HG02943 (cell line): Measurements from ENCODE around the gene C1QL4.

Experiments used
- ATAC-seq: cut with Tn5 transposase; IDR thresholded peaks from one replicate; pipeline ENCODE4 v1.9.1; 2021; ENCODE audit warnings: mild to moderate bottlenecking, low read depth, moderate library complexity; ENCODE audit not compliant: unreplicated experiment

The C1QL4 gene

DNA sequence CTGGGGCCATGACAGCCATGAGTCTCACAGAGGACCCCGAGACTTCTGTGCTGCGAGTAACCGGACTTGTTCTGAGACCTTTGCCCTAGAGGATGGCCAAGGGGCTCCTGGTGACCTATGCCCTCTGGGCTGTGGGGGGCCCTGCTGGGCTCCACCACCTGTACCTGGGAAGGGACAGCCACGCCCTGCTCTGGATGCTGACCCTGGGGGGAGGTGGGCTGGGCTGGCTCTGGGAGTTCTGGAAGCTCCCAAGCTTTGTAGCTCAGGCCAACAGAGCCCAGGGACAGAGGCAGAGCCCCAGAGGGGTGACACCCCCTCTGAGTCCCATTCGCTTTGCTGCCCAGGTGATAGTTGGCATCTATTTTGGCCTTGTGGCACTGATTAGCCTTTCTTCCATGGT is 11.8 kb upstream of the C1QL4 start:
- no peak for ATAC-seq

DNA sequence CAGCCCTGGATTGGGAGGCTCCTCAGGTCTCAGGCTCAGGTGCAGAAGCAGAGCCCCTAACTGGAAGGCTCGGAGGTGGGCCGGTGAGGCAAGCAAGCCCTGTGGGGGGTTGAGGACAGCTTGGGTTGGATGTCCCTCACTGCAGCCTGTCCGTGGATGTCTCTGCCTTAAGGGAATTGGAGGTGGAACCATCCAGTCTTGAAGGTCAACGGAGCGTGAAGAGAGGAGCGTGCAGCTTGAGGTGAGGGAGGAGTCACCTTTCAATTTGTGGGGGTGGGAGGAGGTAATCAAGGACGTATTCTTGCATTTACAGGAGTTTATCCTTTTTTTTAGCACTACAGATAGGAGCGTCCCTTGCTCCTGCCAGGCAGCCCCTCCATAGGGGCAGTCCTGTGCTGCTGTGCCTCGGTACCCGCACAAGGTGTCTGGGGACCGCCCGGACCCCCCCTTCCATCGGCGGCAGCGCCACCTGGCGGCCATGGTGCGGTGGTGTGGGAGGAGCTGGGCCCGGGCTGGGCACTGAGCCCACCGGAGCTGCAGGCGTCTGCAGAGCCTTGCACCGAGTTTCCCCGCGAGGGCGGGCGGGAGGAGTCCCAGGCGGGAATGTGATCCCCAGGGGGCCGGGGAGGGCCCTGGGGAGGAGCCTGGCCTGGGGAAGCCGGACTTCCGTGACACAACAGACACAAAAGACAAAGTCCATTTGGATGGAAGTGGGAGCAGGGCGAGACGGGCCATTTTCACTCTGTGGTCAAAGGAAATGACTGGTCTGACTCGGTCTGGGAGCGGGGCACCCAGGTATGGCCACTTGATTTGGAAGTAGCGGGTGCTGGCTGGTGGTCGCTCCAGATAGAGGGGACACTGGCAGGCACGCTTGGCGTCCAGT is 10.6 kb upstream of the C1QL4 start:
- ATAC-seq: no peak

DNA sequence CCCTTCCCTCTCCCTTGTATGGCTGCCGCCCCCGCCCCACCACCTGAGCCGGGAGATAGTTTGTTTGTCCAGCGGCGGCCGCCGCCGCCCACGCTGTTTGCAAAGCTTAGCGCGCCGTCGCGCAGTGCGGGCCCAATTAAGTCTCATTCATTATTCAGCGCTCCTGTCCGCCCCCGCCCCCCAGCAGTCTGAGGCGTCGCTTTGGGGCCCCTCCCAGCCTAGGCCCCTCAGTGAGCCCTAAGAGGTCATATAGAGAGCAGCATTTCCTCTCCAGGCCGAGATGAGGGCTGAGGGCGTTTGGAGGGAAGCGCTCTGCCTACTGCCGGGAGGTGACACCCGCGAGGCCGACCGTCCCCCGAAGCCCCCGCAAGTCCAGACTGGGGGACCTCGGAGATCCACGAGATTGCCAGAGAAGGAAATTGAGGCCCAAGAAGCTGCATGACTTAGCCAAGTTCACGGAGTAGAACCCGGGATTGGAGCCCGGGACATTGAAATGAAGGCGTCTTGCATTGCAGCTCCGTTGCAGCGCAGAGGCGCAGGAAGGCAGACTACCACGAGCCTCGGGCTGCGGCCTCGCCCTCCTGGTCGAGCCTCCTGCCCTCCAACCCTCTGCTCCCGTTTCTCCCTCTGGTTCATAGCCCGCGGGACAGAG is 9.8 kb upstream of the C1QL4 start, which contains the start of gene DNAJC22:
Gene DNAJC22, plus strand, starts transcription at position 230 of the 652 bp plus-strand sequence. CDS start 1,985 bp downstream, outside the sequence.
- ATAC-seq: no peak

DNA sequence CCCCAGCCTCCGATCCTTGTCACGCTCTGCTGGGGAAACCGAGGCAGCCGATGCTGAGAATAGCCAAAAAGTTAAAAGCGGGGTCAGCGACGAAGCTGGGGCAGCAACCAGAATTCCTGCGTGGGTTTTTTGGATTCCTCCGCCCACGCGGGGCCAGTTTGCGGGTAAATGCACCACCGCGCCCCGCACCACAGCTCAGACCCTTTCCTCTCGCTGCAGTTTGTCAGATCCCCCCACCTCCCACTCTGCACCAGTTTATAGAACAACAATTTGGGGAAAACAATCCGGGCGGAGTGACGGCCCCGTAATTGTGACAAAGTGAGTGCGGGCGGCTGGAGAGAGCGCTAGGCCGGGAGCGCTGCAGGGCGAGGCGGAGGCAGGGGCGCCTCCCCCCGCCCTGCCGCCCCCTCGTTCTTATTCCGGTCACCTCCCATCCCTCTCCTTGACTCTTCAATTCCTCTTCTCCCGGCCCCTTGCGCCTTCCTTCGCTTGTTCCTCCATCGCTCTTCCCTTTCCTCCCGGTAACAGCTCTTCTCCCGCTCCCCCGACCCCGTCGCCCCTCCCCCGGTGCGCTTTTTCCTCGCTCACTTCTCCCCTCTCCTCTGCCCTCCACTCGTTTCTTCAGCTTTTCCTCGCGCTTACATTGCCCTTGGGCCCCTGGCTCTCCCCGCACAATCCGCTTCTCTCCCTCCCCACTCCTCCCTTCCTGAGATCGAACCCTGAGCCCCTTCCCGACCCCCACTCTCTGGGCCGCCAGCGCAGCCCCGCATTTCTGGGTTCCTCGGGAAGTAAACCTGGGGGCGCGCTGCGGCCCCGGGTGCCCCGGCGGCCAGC is 9.1 kb upstream of the C1QL4 start:
- ATAC-seq: no peak

DNA sequence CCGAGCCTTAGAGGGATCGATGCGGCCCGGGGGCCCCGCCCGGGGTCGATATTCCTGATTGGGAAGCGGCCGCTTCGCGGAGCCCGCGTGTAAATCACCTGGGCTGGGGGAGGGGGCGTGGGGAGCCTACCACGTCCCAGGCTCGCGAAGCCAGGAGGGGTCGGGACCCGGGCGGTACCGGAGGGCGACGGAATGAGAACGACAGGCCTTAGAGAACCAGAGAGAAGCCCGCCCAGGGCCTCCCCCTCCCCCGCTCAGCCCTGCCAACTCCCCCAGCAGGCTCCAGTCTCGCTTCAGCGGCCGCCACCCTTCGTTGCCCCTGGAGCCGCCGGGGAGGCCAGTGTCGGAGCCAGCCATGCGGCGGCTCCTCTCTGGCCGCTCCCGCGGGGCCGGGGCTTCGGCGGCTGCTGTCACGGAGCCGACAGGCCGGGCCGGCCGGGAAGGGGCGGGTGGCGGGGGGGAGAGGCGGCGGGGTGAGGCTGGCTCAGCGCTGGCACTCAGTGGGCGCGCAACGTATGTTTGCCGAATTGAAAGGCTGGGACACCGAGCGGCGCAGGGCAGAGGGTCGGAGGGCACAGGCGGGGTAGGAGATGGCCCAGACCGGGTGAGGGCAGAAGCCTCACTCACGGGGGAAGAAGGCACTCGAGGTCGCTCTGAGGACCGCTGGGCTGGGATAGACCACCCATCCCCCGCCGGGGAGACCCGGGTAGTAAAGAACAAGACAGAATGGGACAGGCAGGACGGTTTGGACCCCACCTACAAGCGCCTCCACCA is 8.2 kb upstream of the C1QL4 start:
- no peak for ATAC-seq

DNA sequence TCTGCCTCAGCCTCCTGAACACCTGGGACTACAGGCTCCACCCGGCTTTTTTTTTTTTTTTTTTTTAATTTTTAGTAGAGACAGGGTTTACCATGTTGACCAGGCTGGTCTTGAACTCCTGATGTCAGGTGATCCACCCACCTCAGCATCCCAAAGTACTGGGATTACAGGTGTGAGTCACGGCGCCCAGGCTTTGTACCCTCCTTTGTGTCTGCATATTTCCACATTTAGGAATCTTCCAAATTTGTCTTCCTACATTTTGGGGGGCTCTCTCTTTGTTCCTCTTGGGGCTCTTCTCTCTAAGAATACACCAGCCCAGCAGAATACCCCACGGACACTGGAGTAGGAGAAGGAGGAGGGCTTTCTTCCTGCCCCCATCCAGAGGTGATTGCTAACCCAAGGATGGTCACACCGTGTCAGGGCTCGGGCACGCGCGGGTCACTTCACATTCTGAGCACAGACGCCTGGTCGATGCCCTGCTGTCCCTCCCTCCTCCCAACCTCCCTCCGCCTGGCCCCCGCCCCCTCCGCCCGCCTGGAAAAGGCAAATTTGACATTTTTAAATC is 7.6 kb upstream of the C1QL4 start:
- ATAC-seq: no peak

DNA sequence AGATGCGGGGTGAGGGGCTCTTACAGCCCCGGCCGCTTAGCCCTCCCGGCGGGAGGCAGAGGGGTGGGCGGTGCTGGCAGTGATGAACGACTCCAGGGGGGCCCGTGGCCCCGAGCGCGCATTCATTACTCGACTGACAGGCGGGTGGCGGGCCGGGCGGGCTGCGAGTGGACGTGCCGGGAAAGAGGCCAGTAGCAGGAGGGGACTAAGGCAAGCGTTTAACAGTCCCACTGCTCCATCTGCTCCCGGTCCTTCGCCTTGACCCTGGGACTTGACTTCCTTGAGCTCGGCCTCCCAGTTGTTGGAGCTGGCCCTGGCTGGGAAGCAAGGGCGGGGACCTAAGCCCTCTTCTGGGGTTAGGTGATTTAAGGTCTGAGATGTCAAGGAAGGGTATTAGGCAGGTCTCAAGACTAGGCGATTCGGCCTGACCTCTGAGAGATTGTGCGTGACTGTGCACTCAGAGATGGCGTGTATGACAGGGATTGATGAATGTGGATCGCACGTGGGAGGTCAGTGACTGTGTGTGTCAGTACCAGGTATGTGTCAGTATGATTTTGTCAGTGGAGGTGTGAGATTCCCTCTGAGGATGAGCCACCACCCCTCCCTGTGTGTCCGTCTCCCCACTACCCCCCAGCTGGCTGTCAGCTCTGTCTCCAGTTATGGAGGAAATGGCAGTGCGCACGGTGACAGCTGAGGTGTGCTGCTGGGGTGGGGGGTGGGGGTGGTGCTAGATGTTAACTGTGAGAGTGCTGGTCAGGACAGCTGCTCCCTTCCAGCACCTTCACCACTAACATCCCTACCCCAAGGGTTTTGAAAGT is 6.1 kb upstream of the C1QL4 start:
- no peak for ATAC-seq

DNA sequence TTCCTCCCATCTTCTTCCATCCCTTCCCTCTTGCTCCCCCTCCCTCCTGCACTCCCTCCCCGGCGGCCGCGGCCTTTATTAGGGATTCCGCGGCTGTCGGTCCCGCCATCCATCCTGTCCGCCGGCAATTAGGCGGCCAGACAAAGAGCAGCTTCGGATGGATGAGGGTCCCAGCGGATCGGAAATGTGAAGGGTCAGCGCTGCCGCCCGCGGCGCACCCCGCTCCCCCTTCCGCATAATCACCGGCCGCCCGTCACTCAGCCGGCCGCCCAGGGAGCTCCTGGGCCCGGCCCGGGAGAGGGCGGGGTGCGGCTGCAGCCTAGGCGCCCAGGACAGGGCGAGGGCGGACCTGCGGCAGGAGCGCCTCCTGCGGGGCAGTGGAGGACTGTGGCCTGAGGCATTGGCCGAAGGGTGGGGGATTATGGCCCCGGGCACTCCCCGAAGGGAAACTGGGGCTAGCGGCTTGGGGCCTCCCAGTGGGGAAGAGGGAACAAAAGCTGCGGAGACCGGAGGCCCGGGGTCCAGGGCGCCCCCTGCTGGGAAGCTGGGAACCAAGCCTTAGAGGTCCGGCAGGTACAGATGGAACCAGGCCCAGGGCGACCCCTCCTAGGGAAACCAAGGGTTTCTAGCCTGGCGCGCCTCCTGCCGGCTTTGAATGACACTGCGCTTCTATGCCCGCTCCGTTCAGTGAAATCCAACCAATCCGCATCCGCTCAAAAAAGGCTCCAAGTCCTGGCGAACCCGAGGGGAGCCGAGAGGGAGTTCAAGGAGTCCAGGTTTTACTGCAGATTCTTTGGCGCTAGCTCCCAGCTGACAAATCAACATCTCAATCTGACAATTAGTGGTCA is 5.3 kb upstream of the C1QL4 start:
- ATAC-seq: no peak

DNA sequence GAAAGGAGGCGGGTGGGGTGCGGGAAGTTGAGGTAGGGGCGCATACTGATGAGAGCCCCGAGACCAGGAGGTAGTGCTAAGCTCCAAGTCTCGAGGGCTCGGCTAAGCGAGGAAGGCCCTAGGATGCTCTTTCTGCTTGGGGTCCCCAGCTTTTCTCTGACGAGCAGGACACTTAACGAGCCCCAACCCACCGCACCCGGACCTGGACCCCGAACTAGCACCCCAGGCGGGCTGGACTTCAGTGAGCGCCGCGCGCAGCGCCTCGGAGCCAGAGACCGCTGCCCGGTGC is 4.7 kb upstream of the C1QL4 start:
- no peak for ATAC-seq

DNA sequence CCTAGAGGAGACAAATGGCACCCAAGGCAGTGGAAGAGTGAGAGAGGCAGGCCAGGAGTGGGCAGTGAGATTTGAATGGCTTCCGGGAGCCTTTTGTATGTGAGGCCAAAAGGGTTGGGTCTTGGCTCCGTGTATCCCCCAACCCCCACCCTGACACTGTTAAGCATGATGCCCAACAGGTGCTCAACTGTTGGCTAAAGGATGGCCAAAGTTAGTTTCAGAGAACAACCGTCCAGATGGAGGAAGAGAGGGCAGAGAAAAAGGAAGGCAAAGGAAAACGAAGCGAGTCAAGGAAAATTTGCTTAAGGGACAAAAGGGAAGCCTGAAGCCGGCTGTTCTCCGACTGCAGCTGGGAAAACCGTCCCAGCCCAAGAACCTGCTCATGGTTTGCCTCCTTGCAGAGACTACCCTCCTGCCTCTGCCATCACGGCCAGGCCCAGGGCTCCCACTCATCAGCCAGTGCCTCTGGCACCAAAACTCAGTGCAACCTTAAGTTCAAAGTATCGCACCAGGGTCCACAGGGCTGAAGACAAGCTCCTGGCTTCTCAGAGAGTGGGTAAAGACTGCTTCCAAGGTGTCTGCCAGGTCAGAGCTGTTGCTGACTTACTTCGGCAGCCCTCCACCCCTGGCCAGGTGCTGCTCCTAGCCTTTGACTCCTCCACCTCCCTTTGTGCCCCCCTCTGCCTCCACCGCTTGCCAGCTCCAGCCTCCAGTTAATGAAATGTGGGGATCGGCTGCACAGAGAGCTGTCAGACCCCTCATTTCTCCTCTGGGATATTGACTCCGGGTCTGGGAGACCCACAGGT is 4.2 kb upstream of the C1QL4 start:
- no peak for ATAC-seq

DNA sequence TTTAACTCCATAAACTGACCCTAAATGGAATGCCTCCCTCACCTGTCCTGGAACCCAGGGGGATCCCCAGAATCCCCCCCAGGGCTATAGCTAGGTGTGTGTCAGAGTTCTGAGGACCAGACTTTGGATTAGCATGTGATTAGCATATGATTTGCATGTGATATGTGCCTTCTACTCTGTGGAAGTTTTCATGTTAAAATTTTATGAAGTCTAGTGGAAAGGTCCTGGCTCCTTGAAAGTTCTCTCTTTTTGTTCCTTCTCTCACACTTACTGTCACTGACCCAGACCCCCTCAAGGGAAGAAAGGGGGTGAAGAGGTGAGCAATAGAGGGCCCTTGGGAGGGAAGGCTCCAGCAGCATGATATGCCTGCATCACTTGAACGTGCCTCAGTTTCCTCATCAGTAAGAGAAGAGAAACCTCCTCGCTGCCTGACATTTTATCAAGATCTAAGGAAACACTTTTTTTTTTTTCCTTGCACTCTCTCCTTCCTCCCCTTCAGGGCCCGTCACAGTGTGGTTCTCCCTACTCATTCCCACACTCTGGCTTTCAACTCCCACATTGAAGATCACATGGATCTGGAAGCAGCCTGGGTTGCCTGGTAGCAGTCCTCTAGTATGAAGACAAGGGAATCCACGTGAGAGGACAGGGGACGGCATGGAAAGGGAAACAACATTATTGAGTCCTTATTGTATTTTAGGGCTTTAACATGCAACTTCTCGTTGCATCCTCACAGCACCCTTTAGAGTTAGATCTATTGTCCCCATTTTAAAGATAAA is 3.3 kb upstream of the C1QL4 start:
- no peak for ATAC-seq

DNA sequence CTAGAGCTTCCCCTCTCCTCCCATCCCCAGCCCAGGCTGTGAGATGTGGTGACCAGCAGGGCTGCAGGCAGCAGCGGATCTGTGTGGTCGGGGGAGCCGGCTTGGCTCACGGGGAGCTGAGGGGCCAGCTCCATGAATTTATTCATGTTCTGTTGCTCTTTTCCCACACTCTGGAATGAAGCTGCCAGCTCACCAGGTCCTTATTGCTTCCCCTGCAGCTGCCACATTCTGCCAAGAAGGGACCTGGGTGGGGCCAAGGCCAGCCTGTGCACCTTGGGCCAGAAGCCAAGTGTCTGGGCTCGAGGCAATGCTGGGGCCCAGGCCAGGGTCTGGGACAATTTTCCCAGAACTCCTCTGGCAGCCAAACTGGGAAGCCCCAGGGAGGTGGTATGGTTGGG is 2.5 kb upstream of the C1QL4 start:
- no peak for ATAC-seq

DNA sequence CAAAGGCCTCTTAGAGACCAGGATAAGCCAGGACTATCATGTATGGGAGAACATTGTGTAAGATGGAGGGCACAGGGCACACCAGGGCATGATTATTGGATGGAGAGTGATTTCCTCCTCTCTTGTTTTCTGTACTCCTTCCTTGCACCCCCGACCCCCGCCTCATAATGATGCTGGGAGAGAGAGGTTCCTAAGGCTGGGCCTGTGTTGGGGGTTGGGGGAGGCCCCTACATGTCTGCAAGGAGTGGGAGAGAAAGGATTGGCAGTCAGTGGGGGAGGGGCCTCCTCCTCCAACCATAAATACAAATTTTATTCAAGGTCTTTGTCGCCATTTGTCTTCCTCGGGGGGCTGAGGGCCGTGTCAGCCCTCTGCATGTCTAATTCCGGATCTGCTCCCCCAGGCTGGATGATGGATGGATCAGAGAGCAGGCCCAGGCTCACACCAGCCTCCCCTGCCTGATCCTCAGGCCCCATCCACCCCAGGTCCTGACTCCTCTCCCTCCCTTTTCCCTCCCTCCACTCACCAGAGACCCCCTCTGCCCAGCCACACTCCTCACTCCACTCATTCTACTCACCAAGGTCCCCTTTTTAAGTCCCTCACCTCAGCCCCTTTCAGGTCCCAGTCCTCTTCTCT is 2.0 kb upstream of the C1QL4 start:
- ATAC-seq: no peak

DNA sequence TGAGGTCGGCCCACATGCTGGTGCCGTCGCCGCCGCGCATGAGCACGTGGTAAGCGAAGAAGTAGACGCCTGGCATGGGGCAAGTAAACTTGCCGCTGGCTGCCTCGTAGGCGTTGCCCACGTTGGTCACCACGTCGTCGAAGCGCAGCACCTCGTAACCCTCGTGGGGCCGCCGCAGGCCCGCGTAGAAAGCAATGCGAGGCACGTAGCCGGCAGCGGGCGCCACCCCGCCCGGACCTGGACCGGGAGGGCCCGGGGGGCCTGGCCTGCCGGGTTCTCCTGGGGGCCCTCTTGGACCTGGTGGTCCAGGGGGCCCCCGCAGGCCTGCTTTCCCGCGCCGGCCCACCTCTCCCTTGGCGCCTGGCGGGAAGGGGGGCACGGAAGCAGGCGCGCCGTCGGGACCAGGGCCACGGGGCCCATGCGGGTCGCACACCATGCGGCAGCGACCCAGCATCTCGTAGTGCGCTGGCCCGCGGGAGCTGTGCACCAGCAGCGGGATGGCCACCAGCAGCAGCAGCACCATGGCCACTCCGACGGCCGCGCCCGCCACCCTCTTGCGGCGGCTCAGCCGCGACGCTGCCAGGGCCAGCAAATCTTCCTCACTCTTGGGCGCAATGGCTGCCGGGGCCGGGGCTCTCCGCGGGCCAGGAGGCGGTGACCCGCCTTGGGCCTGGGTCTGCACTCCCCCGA is 888 bp downstream of the C1QL4 start:
- no peak for ATAC-seq

DNA sequence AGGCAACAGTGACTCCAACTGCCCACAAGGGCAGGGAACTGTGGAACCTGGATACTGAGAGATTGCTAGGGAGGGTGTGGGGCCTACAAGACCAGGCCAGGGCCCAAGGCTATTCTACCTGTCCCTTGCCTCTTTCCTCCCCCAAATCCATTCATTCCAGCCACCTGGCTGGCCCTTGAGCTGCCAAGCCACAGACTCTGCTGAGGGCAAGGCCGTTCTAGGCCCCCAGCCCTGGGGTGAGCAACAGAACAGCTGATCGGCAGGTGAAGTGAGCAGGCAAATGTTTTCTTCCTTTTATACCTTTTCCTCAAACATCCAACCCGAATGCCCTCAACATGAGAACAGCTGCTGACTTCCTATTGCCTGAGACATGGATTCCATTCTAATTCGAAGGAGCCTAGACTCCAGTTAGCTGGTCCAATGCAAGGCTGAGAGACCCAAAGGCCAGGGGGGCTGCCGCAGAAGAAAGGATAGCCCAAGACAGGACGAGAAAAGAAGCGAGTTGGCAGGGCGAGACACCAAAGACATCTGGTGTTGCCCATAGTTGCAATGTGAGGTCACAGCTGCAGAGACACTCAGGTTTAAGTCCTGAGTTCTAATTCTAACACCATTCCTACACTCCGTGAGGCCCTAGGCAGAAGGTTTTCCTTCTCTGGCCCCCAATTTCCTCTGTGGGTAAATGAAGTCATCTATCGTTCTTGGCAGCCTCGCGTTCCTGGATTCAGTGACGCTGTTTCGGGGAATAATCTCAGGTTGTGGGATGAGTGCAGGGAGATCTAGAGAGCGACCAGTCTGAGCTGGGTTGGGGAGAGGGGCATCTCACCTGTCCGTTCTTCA is 1.7 kb downstream of the C1QL4 start:
- ATAC-seq: no peak
